ES-I3 (cell line): ENCODE data around the gene ARSK.

Experiments
- H3K36me3 ChIP-seq: 2 replicates; pipeline ENCODE4 v1.6.1; 2013; ENCODE audit warnings: mild to moderate bottlenecking, low read length, control low read depth, moderate library complexity; ENCODE audit not compliant: insufficient read depth
- H3K4me1 ChIP-seq: 2 replicates; pipeline ENCODE4 v1.6.1; 2013; ENCODE audit warnings: mild to moderate bottlenecking, control low read depth, low read length; ENCODE audit not compliant: insufficient read depth
- H3K9ac ChIP-seq: 2 replicates; pipeline ENCODE4 v1.6.1; 2013; ENCODE audit warnings: low read depth, mild to moderate bottlenecking, low read length, moderate library complexity
- H3K9me3 ChIP-seq: 2 replicates; pipeline ENCODE4 v1.6.1; 2013; ENCODE audit warnings: mild to moderate bottlenecking, low read length, moderate library complexity; ENCODE audit not compliant: control insufficient read depth, insufficient read depth

ARSK gene

GRCh38 chr5:95554647-95555548 lies at the start of gene ARSK, which contains the start of gene SKIC3:
Gene ARSK, plus strand, starts transcription at chr5:95555101. Its CDS starts 178 bp downstream, at chr5:95555279.
Gene SKIC3, minus strand, starts transcription at chr5:95554977. Its CDS starts 7,827 bp downstream, at chr5:95547150.
- H3K4me1 ChIP-seq = no peaks in the 10 kb centered on the region
- no peaks in the 10 kb centered on the region for H3K9me3 ChIP-seq
- H3K36me3 ChIP-seq = no peaks in the 10 kb centered on the region

GRCh38 chr5:95508550-95508949 lies 46.4 kb upstream of the ARSK start:
- Histone ChIP-seq H3K9me3 (no peaks in the 10 kb centered on the region), H3K36me3 (peaks cover 7% of the 10 kb centered on the region; the same call in 1 of the 2 replicates), H3K9ac (no peak overlapping the region), H3K4me1 (no peaks in the 10 kb centered on the region; the same call in 1 of the 2 replicates)

More at GRCh38 chr5:95554647-95555548, at the start of gene ARSK, which contains the start of gene SKIC3:
- H3K9ac ChIP-seq = peak within 1 kb of the TSS; percentile 91

GRCh38 chr5:95511606-95512005 lies 43.3 kb upstream of the ARSK start:
- Histone ChIP-seq H3K9ac (no peak overlapping the region), H3K4me1 (no peaks in the 10 kb centered on the region; the same call in 1 of the 2 replicates), H3K9me3 (no peaks in the 10 kb centered on the region), H3K36me3 (0 out of 2 replicates have a peak, but pooled peaks cover 6% of the 10 kb centered on the region)

- no peaks in the 10 kb centered on the region for H3K9me3 ChIP-seq
- H3K9ac ChIP-seq = no peak overlapping the region
- H3K4me1 ChIP-seq = no peaks in the 10 kb centered on the region
- H3K36me3 ChIP-seq = peaks cover 10% of the 10 kb centered on the region
These were observed 36.5 kb upstream of the ARSK start for GRCh38 chr5:95518417-95518816.

GRCh38 chr5:95519151-95519550 lies 35.8 kb upstream of the ARSK start:
- no peaks in the 10 kb centered on the region for H3K4me1 ChIP-seq
- peaks cover 10% of the 10 kb centered on the region for H3K36me3 ChIP-seq
- H3K9me3 ChIP-seq = no peaks in the 10 kb centered on the region
- H3K9ac ChIP-seq = no peak overlapping the region

- Histone ChIP-seq H3K9ac (no peak overlapping the region), H3K36me3 (peaks cover 10% of the 10 kb centered on the region)
These were observed 35.2 kb upstream of the ARSK start for GRCh38 chr5:95519681-95520080.

GRCh38 chr5:95520206-95520605 lies 34.7 kb upstream of the ARSK start:
- H3K9me3 ChIP-seq = no peaks in the 10 kb centered on the region
- H3K36me3 ChIP-seq = peaks cover 10% of the 10 kb centered on the region
- no peak overlapping the region for H3K9ac ChIP-seq
- no peaks in the 10 kb centered on the region for H3K4me1 ChIP-seq

More at GRCh38 chr5:95519681-95520080, 35.2 kb upstream of the ARSK start:
- Histone ChIP-seq H3K9me3 (no peaks in the 10 kb centered on the region), H3K4me1 (no peaks in the 10 kb centered on the region)

GRCh38 chr5:95524423-95524822 lies 30.5 kb upstream of the ARSK start:
- Histone ChIP-seq H3K4me1 (no peaks in the 10 kb centered on the region), H3K9me3 (no peaks in the 10 kb centered on the region), H3K9ac (no peak overlapping the region), H3K36me3 (no peaks in the 10 kb centered on the region; the same call in 1 of the 2 replicates)

GRCh38 chr5:95526871-95527270 lies 28.0 kb upstream of the ARSK start:
- no peaks in the 10 kb centered on the region; the same call in 1 of the 2 replicates for H3K36me3 ChIP-seq
- no peak overlapping the region for H3K9ac ChIP-seq
- H3K9me3 ChIP-seq = no peaks in the 10 kb centered on the region
- 0 out of 2 replicates have a peak, but pooled peaks cover 7% of the 10 kb centered on the region for H3K4me1 ChIP-seq

GRCh38 chr5:95528565-95528964 lies 26.3 kb upstream of the ARSK start:
- H3K9me3 ChIP-seq = no peaks in the 10 kb centered on the region
- no peak overlapping the region for H3K9ac ChIP-seq
- H3K4me1 ChIP-seq = peaks cover 20% of the 10 kb centered on the region
- no peaks in the 10 kb centered on the region; the same call in 1 of the 2 replicates for H3K36me3 ChIP-seq

GRCh38 chr5:95530416-95530815 lies 24.5 kb upstream of the ARSK start:
- no peaks in the 10 kb centered on the region; the same call in 1 of the 2 replicates for H3K36me3 ChIP-seq

GRCh38 chr5:95531491-95531890 lies 23.4 kb upstream of the ARSK start:
- Histone ChIP-seq H3K9ac (no peak overlapping the region), H3K36me3 (no peaks in the 10 kb centered on the region; the same call in 1 of the 2 replicates), H3K4me1 (peaks cover 20% of the 10 kb centered on the region), H3K9me3 (no peaks in the 10 kb centered on the region)

More at GRCh38 chr5:95530416-95530815, 24.5 kb upstream of the ARSK start:
- Histone ChIP-seq H3K9me3 (no peaks in the 10 kb centered on the region), H3K9ac (no peak overlapping the region), H3K4me1 (peaks cover 20% of the 10 kb centered on the region)

- Histone ChIP-seq H3K4me1 (peaks cover 20% of the 10 kb centered on the region), H3K9ac (no peak overlapping the region; the same call in 1 of the 2 replicates), H3K9me3 (no peaks in the 10 kb centered on the region), H3K36me3 (no peaks in the 10 kb centered on the region; the same call in 1 of the 2 replicates)
These were observed 22.5 kb upstream of the ARSK start for GRCh38 chr5:95532415-95532814.

- Histone ChIP-seq H3K9ac (no peak overlapping the region; the same call in 1 of the 2 replicates), H3K36me3 (no peaks in the 10 kb centered on the region; the same call in 1 of the 2 replicates), H3K4me1 (peaks cover 20% of the 10 kb centered on the region), H3K9me3 (no peaks in the 10 kb centered on the region)
These were observed 21.8 kb upstream of the ARSK start for GRCh38 chr5:95533106-95533505.
